ENCODE results near the gene ZNF343. TPM values are rescaled to one million over a fixed set of nuclear protein-coding genes. Genes with fewer than 3 reads are reported as not detected.

Gene ZNF343
- total and polyA plus RNA-seq, 2 of the 8 experiments (the other 6 are each of a cell fraction or from before 2014, with no cell fraction given), result 1.8 to 5.0 TPM

DNA sequence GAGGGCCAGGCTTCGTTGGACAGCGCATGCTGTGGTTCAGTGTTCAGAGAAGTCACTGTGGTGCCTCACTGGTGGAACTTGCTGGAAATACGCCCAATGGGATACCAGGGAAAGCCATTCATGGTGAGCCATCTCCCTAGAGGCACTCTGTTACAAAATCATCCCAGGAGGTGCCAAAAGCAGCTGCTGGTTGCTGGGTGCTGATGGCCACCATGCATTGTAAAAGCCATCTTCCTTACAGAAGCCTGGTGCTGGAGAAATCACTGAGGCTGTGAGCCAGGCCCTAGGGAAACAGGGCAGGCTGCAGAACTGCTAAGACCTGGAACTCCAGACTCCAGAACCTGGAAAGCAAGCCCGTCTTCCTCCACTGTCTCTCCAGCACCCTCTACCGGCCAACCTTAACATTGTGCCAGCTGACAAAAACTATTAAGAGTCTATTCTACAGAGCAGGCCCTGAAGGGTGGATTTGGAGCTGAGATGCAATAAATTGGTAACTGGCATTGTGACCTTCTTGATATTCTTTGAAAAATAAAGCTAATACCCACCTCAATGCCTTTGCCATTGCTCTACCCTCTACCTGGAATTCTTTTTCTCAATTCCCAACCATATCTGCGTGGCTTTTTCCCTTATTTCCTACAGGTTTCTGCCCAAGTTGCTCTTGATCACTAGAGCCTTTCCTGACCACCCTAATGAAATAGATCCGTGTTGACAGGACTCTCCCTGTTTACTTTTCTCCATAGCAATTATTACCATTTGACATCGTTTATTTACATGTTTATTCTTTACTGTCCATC lies 56.6 kb downstream of the ZNF343 start:
- H2BK20ac ChIP-seq (ENCODE audit: low read length), result no peak overlapping the region
- H3K18ac ChIP-seq (ENCODE audit: extremely low read depth, low read length), result no peak overlapping the region
- H3K4ac ChIP-seq (replicated peaks; ENCODE audit: insufficient read length, low read depth, low read length), result no peak overlapping the region
- H3K14ac ChIP-seq (ENCODE audit: insufficient read length), result no peak overlapping the region
- ChIA-PET POLR2A (ENCODE audit: partially characterized antibody) (interaction anchor here (0.7 to 1.2 kb wide), 3 partner anchors 16 to 63 kb away, joined by 3 read pairs; no protein-coding TSS in a partner anchor), CTCF (ENCODE audit: partially characterized antibody) (interaction anchor here (0.6 to 4.8 kb wide), 39 partner anchors 9 to 563 kb away, joined by 3 to 74 read pairs (median 5); no protein-coding TSS in a partner anchor)
- no peak overlapping the region for H4K91ac ChIP-seq (replicated peaks; ENCODE audit: insufficient read length, low read length)
- WGBS, 2 experiments (ENCODE audit: extremely low coverage in 1 of 2, insufficient coverage in 1 of 2, insufficient read length in 1 of 2, insufficient replicate concordance in 2 of 2, low coverage in 1 of 2, low lambda C conversion rate in 2 of 2, missing lambda C conversion rate in 1 of 2), result 55% methylated on average over 8 of the region's 8 CpGs; no CpG with 5 or more reads in 1 of the 2 experiments
- no peaks in the 10 kb centered on the region for H3K27me3 ChIP-seq (replicated peaks in 1 of 4; ENCODE audit: control insufficient read depth in 3 of 4, extremely low read depth in 1 of 4, insufficient read depth in 3 of 4, low read length in 3 of 4)
- no peaks in the 10 kb centered on the region for H4K20me1 ChIP-seq (replicated peaks in 1 of 2; ENCODE audit: control insufficient read depth in 1 of 2, insufficient read depth in 2 of 2, low read length in 2 of 2)
- H3K9ac ChIP-seq (replicated peaks in 1 of 4; ENCODE audit: extremely low read depth in 1 of 4, low read depth in 3 of 4, low read length in 3 of 4), result no peak overlapping the region
- no peak overlapping the region for H2BK120ac ChIP-seq (replicated peaks; ENCODE audit: low read depth, low read length)
- H4K8ac ChIP-seq (ENCODE audit: extremely low read depth, insufficient read depth, low read length), result no peak overlapping the region
- no peak overlapping the region for H2BK12ac ChIP-seq (ENCODE audit: low read depth, low read length)
- no peak overlapping the region for H3K23ac ChIP-seq (ENCODE audit: insufficient read length)
- no peaks in the 10 kb centered on the region for H3K79me2 ChIP-seq (ENCODE audit: control insufficient read depth in 1 of 2, insufficient read depth in 2 of 2, low read length in 2 of 2)
- no peak overlapping the region for H3K56ac ChIP-seq (replicated peaks; ENCODE audit: insufficient read length, low read depth, low read length)
- peak; percentile 82 for FAIRE-seq
- DNase-seq (ENCODE audit: low read depth in 1 of 2, low spot score in 2 of 2), result peak in 1 of 2 experiments; percentile 94
- no peaks in the 10 kb centered on the region for H3K23me2 ChIP-seq (ENCODE audit: low read depth, low read length)
- no peaks in the 10 kb centered on the region for H3K9me3 ChIP-seq (ENCODE audit: insufficient read depth in 2 of 2, low read depth in 1 of 2, low read length in 1 of 2)
- H2AFZ ChIP-seq (ENCODE audit: low read length), result no peak overlapping the region
- no peak overlapping the region for H3K4me3 ChIP-seq (ENCODE audit: extremely low read depth in 1 of 4, insufficient read depth in 2 of 4, low read depth in 3 of 4, low read length in 4 of 4)
- H3K79me1 ChIP-seq (ENCODE audit: low read depth, low read length), result no peaks in the 10 kb centered on the region
- H2BK15ac ChIP-seq (ENCODE audit: low read length), result no peak overlapping the region
- no peak overlapping the region for H2AK5ac ChIP-seq (ENCODE audit: low read depth, low read length)
- no peaks in the 10 kb centered on the region for H3K36me3 ChIP-seq (ENCODE audit: control insufficient read depth in 2 of 4, insufficient read depth in 4 of 4, low read length in 3 of 4)
- H2BK5ac ChIP-seq (ENCODE audit: low read depth, low read length), result no peak overlapping the region
- H4K5ac ChIP-seq (ENCODE audit: insufficient read length, low read depth, low read length), result no peak overlapping the region
- H3K4me2 ChIP-seq (ENCODE audit: insufficient read depth in 1 of 2, low read depth in 2 of 2, low read length in 2 of 2), result no peak overlapping the region
- peaks cover 0 to under 1% (median 0%) of the 10 kb centered on the region in 4 experiments; a peak in 1 of 7 replicates for H3K4me1 ChIP-seq (replicated peaks in 1 of 4; ENCODE audit: control insufficient read depth in 3 of 4, insufficient read depth in 4 of 4, low read length in 3 of 4)
- no peak overlapping the region for H3K27ac ChIP-seq (ENCODE audit: low read depth, low read length)
- TF ChIP-seq EP300 (IDR thresholded peaks at IDR 0.05; ENCODE audit: borderline replicate concordance in 1 of 2, low read depth in 2 of 2, low read length in 2 of 2) (no peak), BCL11A (IDR thresholded peaks at IDR 0.05; ENCODE audit: low read depth in 2 of 2, low read length in 2 of 2) (no peak), POLR2AphosphoS5 (IDR thresholded peaks at IDR 0.05; ENCODE audit: low read depth, low read length) (no peak), KDM4A (IDR thresholded peaks at IDR 0.05; ENCODE audit: low read depth, low read length, severe bottlenecking) (no peak), POU5F1 (IDR thresholded peaks at IDR 0.05; ENCODE audit: low read depth, low read length) (no peak), RNF2 (IDR thresholded peaks at IDR 0.05; ENCODE audit: borderline replicate concordance, low read depth, low read length, missing control alignments, poor library complexity, severe bottlenecking) (no peak), GTF2F1 (IDR thresholded peaks at IDR 0.05; ENCODE audit: borderline replicate concordance, low read depth, low read length) (no peak), JUND (IDR thresholded peaks at IDR 0.05; ENCODE audit: low read length) (no peak)
- TF ChIP-seq, protein P1, sequence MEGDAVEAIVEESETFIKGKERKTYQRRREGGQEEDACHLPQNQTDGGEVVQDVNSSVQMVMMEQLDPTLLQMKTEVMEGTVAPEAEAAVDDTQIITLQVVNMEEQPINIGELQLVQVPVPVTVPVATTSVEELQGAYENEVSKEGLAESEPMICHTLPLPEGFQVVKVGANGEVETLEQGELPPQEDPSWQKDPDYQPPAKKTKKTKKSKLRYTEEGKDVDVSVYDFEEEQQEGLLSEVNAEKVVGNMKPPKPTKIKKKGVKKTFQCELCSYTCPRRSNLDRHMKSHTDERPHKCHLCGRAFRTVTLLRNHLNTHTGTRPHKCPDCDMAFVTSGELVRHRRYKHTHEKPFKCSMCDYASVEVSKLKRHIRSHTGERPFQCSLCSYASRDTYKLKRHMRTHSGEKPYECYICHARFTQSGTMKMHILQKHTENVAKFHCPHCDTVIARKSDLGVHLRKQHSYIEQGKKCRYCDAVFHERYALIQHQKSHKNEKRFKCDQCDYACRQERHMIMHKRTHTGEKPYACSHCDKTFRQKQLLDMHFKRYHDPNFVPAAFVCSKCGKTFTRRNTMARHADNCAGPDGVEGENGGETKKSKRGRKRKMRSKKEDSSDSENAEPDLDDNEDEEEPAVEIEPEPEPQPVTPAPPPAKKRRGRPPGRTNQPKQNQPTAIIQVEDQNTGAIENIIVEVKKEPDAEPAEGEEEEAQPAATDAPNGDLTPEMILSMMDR (IDR thresholded peaks at IDR 0.05; ENCODE audit: control extremely low read depth in 1 of 3, insufficient read depth in 1 of 3, low read depth in 1 of 3, low read length in 3 of 3), result peak; percentile 73 to 94 (median 93)

Measured in H1 (cell line).